ENCODE data around the gene TMEM19. TPM values are rescaled to one million over a fixed set of nuclear protein-coding genes. Genes with fewer than 3 reads are reported as not detected.

Gene TMEM19
- total RNA-seq, 4 donors from 2014 or later = 9.3 to 47.0 (median 21.4) TPM

- Histone ChIP-seq H3K27me3 (no peaks in the 10 kb centered on the region), H3K4me3 (no peak overlapping the region), H3K36me3 (peaks cover 0 to 87% of the 10 kb centered on the region in 2 donors), H3K4me1 (no peaks in the 10 kb centered on the region), H3K27ac (no peak overlapping the region), H3K9me3 (no peaks in the 10 kb centered on the region)
- DNase-seq = no peak
- intact Hi-C loops (cut with DNase I; ENCODE audit: low total_unique reads) = no loop called here
- no peak for ATAC-seq
- TF ChIP-seq POLR2A (IDR thresholded peaks at IDR 0.05) (no peak), CTCF (IDR thresholded peaks at IDR 0.05 in 4 of 5, conservative IDR thresholded peaks at IDR 0.05 in 1 of 5) (no peak)
- in situ Hi-C loops (cut with MboI; ENCODE audit: low sequenced_read_pairs in 4 of 4) = loop anchor here in 2 of 4 donors (10.0 to 25.0 kb wide), 3 partner anchors 226 to 247 kb away; no protein-coding TSS in a partner anchor
Observed at GRCh38 chr12:71640316-71640715, 45.6 kb upstream of the TMEM19 start.

GRCh38 chr12:71641390-71641789 is 44.5 kb upstream of the TMEM19 start:
- intact Hi-C loops (cut with DNase I; ENCODE audit: low total_unique reads) = no loop called here
- H3K27me3 ChIP-seq = no peaks in the 10 kb centered on the region
- H3K4me3 ChIP-seq = no peak overlapping the region
- DNase-seq = no peak
- peaks cover 0 to 86% of the 10 kb centered on the region in 2 donors for H3K36me3 ChIP-seq
- H3K9me3 ChIP-seq = no peaks in the 10 kb centered on the region
- TF ChIP-seq POLR2A (IDR thresholded peaks at IDR 0.05) = no peak
- TF ChIP-seq CTCF (IDR thresholded peaks at IDR 0.05 in 4 of 5, conservative IDR thresholded peaks at IDR 0.05 in 1 of 5) = no peak
- H3K4me1 ChIP-seq = no peaks in the 10 kb centered on the region
- ATAC-seq = no peak
- no peak overlapping the region for H3K27ac ChIP-seq
- in situ Hi-C loops (cut with MboI; ENCODE audit: low sequenced_read_pairs in 4 of 4) = loop anchor here in 2 of 4 donors (10.0 to 25.0 kb wide), 3 partner anchors 227 to 246 kb away; no protein-coding TSS in a partner anchor

GRCh38 chr12:71642264-71642663 is 43.6 kb upstream of the TMEM19 start:
- Histone ChIP-seq H3K4me3 (no peak overlapping the region), H3K4me1 (no peaks in the 10 kb centered on the region), H3K9me3 (no peaks in the 10 kb centered on the region), H3K27me3 (no peaks in the 10 kb centered on the region), H3K27ac (no peak overlapping the region), H3K36me3 (peaks cover 0 to 87% of the 10 kb centered on the region in 2 donors)
- intact Hi-C loops (cut with DNase I; ENCODE audit: low total_unique reads) (no loop called here), in situ Hi-C loops (cut with MboI; ENCODE audit: low sequenced_read_pairs in 4 of 4) (loop anchor here in 2 of 4 donors (10.0 to 25.0 kb wide), 3 partner anchors 227 to 245 kb away; no protein-coding TSS in a partner anchor)
- TF ChIP-seq CTCF (IDR thresholded peaks at IDR 0.05 in 4 of 5, conservative IDR thresholded peaks at IDR 0.05 in 1 of 5) = no peak
- no peak for TF ChIP-seq POLR2A (IDR thresholded peaks at IDR 0.05)
- DNase-seq (no peak), ATAC-seq (no peak)

GRCh38 chr12:71645268-71645667 is 40.6 kb upstream of the TMEM19 start:
- ATAC-seq (no peak), DNase-seq (no peak)
- Histone ChIP-seq H3K9me3 (no peaks in the 10 kb centered on the region), H3K4me1 (no peaks in the 10 kb centered on the region), H3K36me3 (peaks cover 0 to 66% of the 10 kb centered on the region in 2 donors), H3K27me3 (no peaks in the 10 kb centered on the region), H3K4me3 (no peak overlapping the region), H3K27ac (peak overlapping the region in 1 of 4 donors; percentile 19)
- in situ Hi-C loops (cut with MboI; ENCODE audit: low sequenced_read_pairs in 4 of 4) = loop anchor here in 2 of 4 donors (10.0 to 25.0 kb wide), 3 partner anchors 230 to 242 kb away; no protein-coding TSS in a partner anchor
- intact Hi-C loops (cut with DNase I; ENCODE audit: low total_unique reads) = no loop called here
- TF ChIP-seq CTCF (IDR thresholded peaks at IDR 0.05 in 4 of 5, conservative IDR thresholded peaks at IDR 0.05 in 1 of 5) = no peak
- TF ChIP-seq POLR2A (IDR thresholded peaks at IDR 0.05) = no peak

GRCh38 chr12:71646512-71646911 is 39.4 kb upstream of the TMEM19 start:
- no peaks in the 10 kb centered on the region for H3K27me3 ChIP-seq
- DNase-seq (no peak), ATAC-seq (no peak)
- H3K4me3 ChIP-seq = no peak overlapping the region
- peaks cover 0 to 59% of the 10 kb centered on the region in 2 donors for H3K36me3 ChIP-seq
- intact Hi-C loops (cut with DNase I; ENCODE audit: low total_unique reads) = no loop called here
- no peak overlapping the region for H3K27ac ChIP-seq
- in situ Hi-C loops (cut with MboI; ENCODE audit: low sequenced_read_pairs in 4 of 4) = loop anchor here in 2 of 4 donors (10.0 to 25.0 kb wide), 3 partner anchors 232 to 241 kb away; no protein-coding TSS in a partner anchor
- H3K9me3 ChIP-seq = no peaks in the 10 kb centered on the region
- peaks cover 0 to 4% of the 10 kb centered on the region in 2 donors for H3K4me1 ChIP-seq
- no peak for TF ChIP-seq CTCF (IDR thresholded peaks at IDR 0.05 in 4 of 5, conservative IDR thresholded peaks at IDR 0.05 in 1 of 5)
- no peak for TF ChIP-seq POLR2A (IDR thresholded peaks at IDR 0.05)
